Lower lobe of right lung (tissue), 2 donors: ENCODE results near the gene LMBRD1. TPM values are rescaled to one million over a fixed set of nuclear protein-coding genes. Genes with fewer than 3 reads are reported as not detected.

Source experiments
- ATAC-seq, 2 donors: fragments of 200-7000 bp; cut with Tn5 transposase; one replicate each; pipeline ENCODE4 v1.9.1; 2020 to 2022; ENCODE audit warnings: mild to moderate bottlenecking in 2 of 2, moderate library complexity in 2 of 2
- DNase-seq: peaks from one replicate; pipeline ENCODE4 v3.0.0-alpha.2; 2020
- H3K27ac ChIP-seq: fragments of 200-600 bp; one replicate; pipeline ENCODE4 v1.8.0; 2022
- H3K27me3 ChIP-seq: fragments of 200-600 bp; one replicate; pipeline ENCODE4 v1.8.0; 2022; ENCODE audit warnings: low read depth
- H3K36me3 ChIP-seq: fragments of 200-600 bp; one replicate; pipeline ENCODE4 v1.8.0; 2022; ENCODE audit warnings: mild to moderate bottlenecking
- H3K4me1 ChIP-seq: fragments of 200-600 bp; one replicate; pipeline ENCODE4 v1.8.0; 2022
- H3K4me3 ChIP-seq: fragments of 200-600 bp; one replicate; pipeline ENCODE4 v1.8.0; 2022; ENCODE audit warnings: mild to moderate bottlenecking
- H3K9me3 ChIP-seq: fragments of 200-600 bp; one replicate; pipeline ENCODE4 v1.8.0; 2022
- CTCF ChIP-seq: fragments of 200-600 bp; IDR thresholded peaks from one replicate; pipeline ENCODE4 v1.8.0; 2022; ENCODE audit warnings: antibody characterized with exemption, mild to moderate bottlenecking
- intact Hi-C: fragments of 100-400 bp; cut with DNase I; formaldehyde crosslinking; loops from one replicate; pipeline ENCODE4 v1.11.0; 2022
- total RNA-seq: library from RNA; stranded (reverse); fragmentation: NEBNext Ultra II Directional; extraction: Animal tissue kit (Norgen Biotek cat#: 25700); gene quantifications from one replicate; pipeline ENCODE4 v1.2.1, GENCODE V29; 2021
- donor health status: DM: no; HTN: yes; CAD: no; lungs with severe emphysema.

The LMBRD1 gene
- total RNA-seq, 1 donor from 2014 or later, result 68.0 TPM

- Histone ChIP-seq H3K36me3 (no peaks in the 10 kb centered on the region), H3K4me3 (no peak overlapping the region), H3K4me1 (no peaks in the 10 kb centered on the region), H3K9me3 (no peaks in the 10 kb centered on the region), H3K27ac (no peak overlapping the region), H3K27me3 (no peaks in the 10 kb centered on the region)
- TF ChIP-seq CTCF, result no peak
- no peak for ATAC-seq
- DNase-seq, result no peak
- intact Hi-C loops, result no loop called here
Measured at GRCh38 chr6:69631552-69632346, 165.1 kb downstream of the LMBRD1 start.

GRCh38 chr6:69630767-69631166 lies 166.0 kb downstream of the LMBRD1 start:
- ATAC-seq (no peak), DNase-seq (no peak)
- Histone ChIP-seq H3K36me3 (no peaks in the 10 kb centered on the region), H3K9me3 (no peaks in the 10 kb centered on the region), H3K27me3 (no peaks in the 10 kb centered on the region), H3K4me1 (no peaks in the 10 kb centered on the region), H3K27ac (no peak overlapping the region), H3K4me3 (no peak overlapping the region)
- TF ChIP-seq CTCF, result no peak
- intact Hi-C loops, result no loop called here

GRCh38 chr6:69627625-69628024 lies 169.2 kb downstream of the LMBRD1 start:
- Histone ChIP-seq H3K36me3 (no peaks in the 10 kb centered on the region), H3K27ac (no peak overlapping the region), H3K9me3 (no peaks in the 10 kb centered on the region), H3K27me3 (no peaks in the 10 kb centered on the region), H3K4me1 (no peaks in the 10 kb centered on the region), H3K4me3 (no peak overlapping the region)
- no peak for DNase-seq
- no peak for ATAC-seq
- intact Hi-C loops, result no loop called here
- no peak for TF ChIP-seq CTCF

GRCh38 chr6:69624944-69625343 lies 171.9 kb downstream of the LMBRD1 start:
- intact Hi-C loops, result no loop called here
- Histone ChIP-seq H3K36me3 (no peaks in the 10 kb centered on the region), H3K4me1 (no peaks in the 10 kb centered on the region), H3K9me3 (no peaks in the 10 kb centered on the region), H3K27ac (no peak overlapping the region), H3K27me3 (no peaks in the 10 kb centered on the region), H3K4me3 (no peak overlapping the region)
- no peak for ATAC-seq
- TF ChIP-seq CTCF, result no peak
- no peak for DNase-seq

Other genes with a start within 250 kb of the LMBRD1 start
- not detected for gene COL19A1, start 69.5 kb upstream of the LMBRD1 start, total RNA-seq